ENCODE results near the gene TMEM218. TPM values are rescaled to one million over a fixed set of nuclear protein-coding genes. Genes with fewer than 3 reads are reported as not detected.

Gene TMEM218
- total and polyA plus RNA-seq, 2 donors (not counting 1 experiment from before 2014, with no cell fraction given): 20.7 to 31.7 TPM

DNA sequence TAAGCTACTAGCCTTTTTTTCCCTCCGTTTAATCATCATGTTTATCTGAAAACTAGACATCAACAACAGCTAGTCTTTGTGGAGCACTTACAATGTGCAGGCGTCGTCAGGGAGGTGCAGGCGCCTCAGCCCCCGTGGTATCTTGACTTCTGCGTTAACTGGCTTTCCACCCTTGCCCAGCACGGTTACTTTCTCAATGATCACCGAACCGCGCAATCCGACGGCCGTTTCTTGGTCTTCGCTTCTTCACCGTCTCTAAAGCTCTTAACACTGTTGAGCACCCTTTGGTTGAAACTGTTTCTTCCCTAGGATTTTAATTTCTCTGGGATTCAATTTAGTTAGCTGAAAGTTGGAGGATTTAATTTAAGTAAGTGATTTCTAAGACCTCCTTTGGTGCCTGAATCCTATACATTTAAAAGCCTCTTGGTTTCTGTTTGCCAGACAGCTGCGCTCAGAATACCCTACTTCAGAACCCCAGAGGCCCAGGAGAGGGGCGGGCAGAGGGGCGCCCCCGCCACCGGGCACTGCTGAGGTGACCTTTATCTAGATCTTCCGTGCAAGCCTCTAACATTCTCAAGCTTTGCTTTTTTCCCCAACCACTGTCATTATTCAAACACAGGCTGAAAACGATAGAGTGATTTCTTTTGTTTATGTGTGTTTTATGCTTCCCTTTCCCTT is 18.0 kb upstream of the TMEM218 start:
- H3K27me3 Mint-ChIP-seq: peaks cover 64% of the 10 kb centered on the region
- Histone ChIP-seq H3K4me3 (ENCODE audit: control extremely low read depth in 1 of 5, extremely low read depth in 1 of 5, insufficient read depth in 1 of 5, low read depth in 2 of 5, low read length in 4 of 5) (no peak overlapping the region), H3K36me3 (replicated peaks in 1 of 2; ENCODE audit: control extremely low read depth in 1 of 2, control insufficient read depth in 1 of 2, extremely low read depth in 1 of 2, insufficient read depth in 2 of 2, low read length in 1 of 2) (no peaks in the 10 kb centered on the region), H3K27ac (ENCODE audit: low read length in 2 of 2) (no peak overlapping the region), H3K79me2 (ENCODE audit: control insufficient read depth, insufficient read depth, low read length) (no peaks in the 10 kb centered on the region), H3K27me3 (replicated peaks in 1 of 4; ENCODE audit: control extremely low read depth in 1 of 4, control insufficient read depth in 3 of 4, insufficient read depth in 4 of 4, low read length in 3 of 4) (peaks cover 0 to 36% (median 7%) of the 10 kb centered on the region in 4 experiments), H3K4me2 (replicated peaks; ENCODE audit: low read depth, low read length, poor library complexity, severe bottlenecking) (no peak overlapping the region), H4K20me1 (ENCODE audit: control insufficient read depth, insufficient read depth, low read length, poor library complexity, severe bottlenecking) (no peaks in the 10 kb centered on the region), H3K9ac (ENCODE audit: low read length) (no peak overlapping the region), H3K9me3 (ENCODE audit: control extremely low read depth in 1 of 3, control insufficient read depth in 2 of 3, insufficient read depth in 1 of 3, low read length in 2 of 3) (no peaks in the 10 kb centered on the region), H2AFZ (ENCODE audit: insufficient read depth, low read depth, low read length, poor library complexity, severe bottlenecking) (no peak overlapping the region), H3K4me1 (ENCODE audit: control insufficient read depth in 2 of 2, insufficient read depth in 2 of 2, low read length in 2 of 2) (peaks cover under 1 to 4% of the 10 kb centered on the region in 2 donors)
- intact Hi-C loops (cut with micrococcal nuclease): no loop called here
- ChIA-PET POLR2A (no interaction called here), CTCF (interaction anchor here (7.2 kb wide), 1 partner anchor 11 kb away, joined by 64 read pairs; no protein-coding TSS in a partner anchor)
- WGBS (ENCODE audit: insufficient coverage): 85% methylated on average over 10 of the region's 22 CpGs
- no peak overlapping the region for H3K4me3 Mint-ChIP-seq
- H3K4me1 Mint-ChIP-seq: peaks cover 5% of the 10 kb centered on the region
- no peak for TF ChIP-seq EZH2 (IDR thresholded peaks at IDR 0.05; ENCODE audit: borderline replicate concordance, insufficient read depth, low read depth, low read length, poor library complexity, severe bottlenecking)
- TF ChIP-seq, protein P1, sequence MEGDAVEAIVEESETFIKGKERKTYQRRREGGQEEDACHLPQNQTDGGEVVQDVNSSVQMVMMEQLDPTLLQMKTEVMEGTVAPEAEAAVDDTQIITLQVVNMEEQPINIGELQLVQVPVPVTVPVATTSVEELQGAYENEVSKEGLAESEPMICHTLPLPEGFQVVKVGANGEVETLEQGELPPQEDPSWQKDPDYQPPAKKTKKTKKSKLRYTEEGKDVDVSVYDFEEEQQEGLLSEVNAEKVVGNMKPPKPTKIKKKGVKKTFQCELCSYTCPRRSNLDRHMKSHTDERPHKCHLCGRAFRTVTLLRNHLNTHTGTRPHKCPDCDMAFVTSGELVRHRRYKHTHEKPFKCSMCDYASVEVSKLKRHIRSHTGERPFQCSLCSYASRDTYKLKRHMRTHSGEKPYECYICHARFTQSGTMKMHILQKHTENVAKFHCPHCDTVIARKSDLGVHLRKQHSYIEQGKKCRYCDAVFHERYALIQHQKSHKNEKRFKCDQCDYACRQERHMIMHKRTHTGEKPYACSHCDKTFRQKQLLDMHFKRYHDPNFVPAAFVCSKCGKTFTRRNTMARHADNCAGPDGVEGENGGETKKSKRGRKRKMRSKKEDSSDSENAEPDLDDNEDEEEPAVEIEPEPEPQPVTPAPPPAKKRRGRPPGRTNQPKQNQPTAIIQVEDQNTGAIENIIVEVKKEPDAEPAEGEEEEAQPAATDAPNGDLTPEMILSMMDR (IDR thresholded peaks at IDR 0.05): no peak
- no peak for DNase-seq
- no peaks in the 10 kb centered on the region for H3K9me3 Mint-ChIP-seq (ENCODE audit: insufficient read depth)
- no peak for ATAC-seq (ENCODE audit: low read depth)
- H3K27ac Mint-ChIP-seq: no peak overlapping the region

DNA sequence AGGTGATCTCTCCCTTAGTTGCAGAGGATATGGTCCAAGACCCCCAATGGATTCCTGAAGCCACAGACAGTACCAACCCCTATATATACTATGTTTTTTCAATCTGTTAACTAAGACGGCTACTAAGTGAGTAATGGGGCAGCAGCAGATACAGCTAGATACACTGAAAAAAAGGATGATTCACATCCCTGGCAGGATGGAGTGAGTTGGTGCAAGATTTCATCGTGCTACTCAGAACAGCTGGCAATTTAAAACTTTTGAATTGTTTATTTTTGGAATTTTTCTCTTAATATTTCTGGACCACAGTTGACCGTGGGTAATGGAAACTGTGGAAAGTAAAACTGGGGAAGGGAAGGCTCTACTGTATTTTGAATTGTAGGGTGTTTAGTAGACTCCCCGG is 17.0 kb upstream of the TMEM218 start:
- intact Hi-C loops (cut with micrococcal nuclease): no loop called here
- no peak overlapping the region for H3K27ac ChIP-seq (ENCODE audit: low read length in 2 of 2)
- POLR2A ChIA-PET: no interaction called here
- peaks cover 0 to 33% (median 5%) of the 10 kb centered on the region in 4 experiments for H3K27me3 ChIP-seq (replicated peaks in 1 of 4; ENCODE audit: control extremely low read depth in 1 of 4, control insufficient read depth in 3 of 4, insufficient read depth in 4 of 4, low read length in 3 of 4)
- Mint-ChIP-seq H3K27me3 (peaks cover 61% of the 10 kb centered on the region), H3K4me1 (peaks cover 13% of the 10 kb centered on the region), H3K27ac (no peak overlapping the region), H3K9me3 (ENCODE audit: insufficient read depth) (no peaks in the 10 kb centered on the region), H3K4me3 (no peak overlapping the region)
- DNase-seq: no peak
- H4K20me1 ChIP-seq (ENCODE audit: control insufficient read depth, insufficient read depth, low read length, poor library complexity, severe bottlenecking): no peaks in the 10 kb centered on the region
- CTCF ChIA-PET: interaction anchor here (7.2 kb wide), 1 partner anchor 12 kb away, joined by 64 read pairs; no protein-coding TSS in a partner anchor
- no peak overlapping the region for H3K9ac ChIP-seq (ENCODE audit: low read length)
- 90% methylated on average over 2 of the region's 4 CpGs for WGBS (ENCODE audit: insufficient coverage)
- no peak overlapping the region for H3K4me3 ChIP-seq (ENCODE audit: control extremely low read depth in 1 of 5, extremely low read depth in 1 of 5, insufficient read depth in 1 of 5, low read depth in 2 of 5, low read length in 4 of 5)
- H3K4me1 ChIP-seq (ENCODE audit: control insufficient read depth in 2 of 2, insufficient read depth in 2 of 2, low read length in 2 of 2): peaks cover 9 to 12% of the 10 kb centered on the region in 2 donors
- no peaks in the 10 kb centered on the region for H3K36me3 ChIP-seq (replicated peaks in 1 of 2; ENCODE audit: control extremely low read depth in 1 of 2, control insufficient read depth in 1 of 2, extremely low read depth in 1 of 2, insufficient read depth in 2 of 2, low read length in 1 of 2)
- TF ChIP-seq, protein P1 (IDR thresholded peaks at IDR 0.05): no peak
- TF ChIP-seq EZH2 (IDR thresholded peaks at IDR 0.05; ENCODE audit: borderline replicate concordance, insufficient read depth, low read depth, low read length, poor library complexity, severe bottlenecking): no peak
- H3K9me3 ChIP-seq (ENCODE audit: control extremely low read depth in 1 of 3, control insufficient read depth in 2 of 3, insufficient read depth in 1 of 3, low read length in 2 of 3): no peaks in the 10 kb centered on the region
- H3K79me2 ChIP-seq (ENCODE audit: control insufficient read depth, insufficient read depth, low read length): no peaks in the 10 kb centered on the region
- no peak overlapping the region for H2AFZ ChIP-seq (ENCODE audit: insufficient read depth, low read depth, low read length, poor library complexity, severe bottlenecking)
- no peak overlapping the region for H3K4me2 ChIP-seq (replicated peaks; ENCODE audit: low read depth, low read length, poor library complexity, severe bottlenecking)
- ATAC-seq (ENCODE audit: low read depth): no peak

Measured in B cell (primary cell).